GM19324 (cell line): ENCODE measurements around the gene C6orf47.

ENCODE experiments used
- ATAC-seq: cut with Tn5 transposase; IDR thresholded peaks from one replicate; pipeline ENCODE4 v1.9.1; 2021; ENCODE audit warnings: mild to moderate bottlenecking, moderate library complexity; ENCODE audit not compliant: unreplicated experiment, low FRiP score

C6orf47 gene

GRCh38 chr6:31615748-31616147 is 44.8 kb downstream of the C6orf47 start:
- ATAC-seq: no peak

GRCh38 chr6:31614684-31615578 is 45.6 kb downstream of the C6orf47 start, which contains the start of gene AIF1:
Gene AIF1, plus strand, starts transcription at chr6:31615234. Its CDS starts 96 bp downstream, at chr6:31615330.
- ATAC-seq: peak; percentile 17

- peak; percentile 47 for ATAC-seq
Measured at GRCh38 chr6:31614075-31614619, 46.4 kb downstream of the C6orf47 start.

- ATAC-seq: no peak
Measured at GRCh38 chr6:31610968-31611367, 49.6 kb downstream of the C6orf47 start.

GRCh38 chr6:31609519-31610406 is 50.8 kb downstream of the C6orf47 start:
- no peak for ATAC-seq
